SK-N-SH (cell line): ENCODE results near the gene NEUROG2. TPM values are rescaled to one million over a fixed set of nuclear protein-coding genes. Genes with fewer than 3 reads are reported as not detected.
"Not testable (repeated sequence)": the region's sequence is repeated elsewhere in the genome, so short reads cannot be mapped to it uniquely, and the experiment has no call there.

Experiments
- CTCF ChIA-PET: fragments of 300-600, 350-600 bp; formaldehyde crosslinking; extraction: SDS; loops from one replicate; lab custom pipeline; 2021; lab: Yijun Ruan, JAX
- POLR2A ChIA-PET: fragments of 350-600 bp; sonication (Branson Sonifier 250); formaldehyde crosslinking; extraction: SDS; loops from one replicate; lab custom pipeline; 2020; ENCODE audit warnings: antibody characterized with exemption, inconsistent platforms; lab: Yijun Ruan, JAX
- DNase-seq: peaks from one replicate; pipeline ENCODE4 v3.0.0; 2012
- H2AFZ ChIP-seq: fragments of 200-600 bp; sonication (generic); 2 replicates; pipeline ENCODE4 v1.8.1; 2016; ENCODE audit warnings: antibody characterized with exemption, mild to moderate bottlenecking, low read depth
- H3F3A ChIP-seq: fragments of 200-600 bp; sonication (generic); replicated peaks from 2 replicates; pipeline ENCODE3; 2016; ENCODE audit warnings: antibody characterized with exemption, mild to moderate bottlenecking; ENCODE audit not compliant: insufficient read depth
- H3K27ac ChIP-seq, 2 experiments: fragments of 200-500 bp in 1 of 2; fragments of 200-600 bp in 1 of 2; sonication (Bioruptor generic) in 1 of 2; sonication (generic), shearing (Covaris generic) in 1 of 2; 2 replicates each; pipeline versions ENCODE4 v1.5.1 to v1.6.1; 2014 to 2016; ENCODE audit warnings: low read depth in 2 of 2, inconsistent platforms in 1 of 2, low read length in 1 of 2, mild to moderate bottlenecking in 1 of 2, mixed read lengths in 1 of 2
- H3K27me3 ChIP-seq: fragments of 200-600 bp; sonication (generic), shearing (Covaris generic); 2 replicates; pipeline ENCODE4 v1.6.1; 2016; ENCODE audit warnings: mixed run types; ENCODE audit not compliant: insufficient read depth
- H3K36me3 ChIP-seq, 2 experiments: fragments of 200-500 bp in 1 of 2; fragments of 200-600 bp in 1 of 2; sonication (Bioruptor generic) in 1 of 2; sonication (generic) in 1 of 2; replicated peaks in 1 of 2; 2 replicates each; pipeline versions ENCODE3 to v1.5.1; 2014 to 2016; ENCODE audit warnings: low read length in 1 of 2, mild to moderate bottlenecking in 1 of 2; ENCODE audit not compliant: insufficient read depth in 2 of 2, control insufficient read depth in 1 of 2
- H3K4me1 ChIP-seq, 2 experiments: fragments of 200-500 bp in 1 of 2; fragments of 200-600 bp in 1 of 2; sonication (Bioruptor generic) in 1 of 2; sonication (generic), shearing (Covaris generic) in 1 of 2; 2 replicates each; pipeline versions ENCODE4 v1.5.1 to v1.6.1; 2014 to 2016; ENCODE audit warnings: low read depth in 1 of 2, low read length in 1 of 2, mixed run types in 1 of 2; ENCODE audit not compliant: insufficient read depth in 2 of 2, control insufficient read depth in 1 of 2
- H3K4me2 ChIP-seq: fragments of 200-600 bp; sonication (generic), shearing (Covaris generic); 2 replicates; pipeline ENCODE4 v1.6.1; 2017; ENCODE audit warnings: mixed run types
- H3K4me3 ChIP-seq, 2 experiments: fragments of 200-500 bp in 1 of 2; fragments of 200-600 bp in 1 of 2; sonication (Bioruptor generic) in 1 of 2; sonication (generic), shearing (Covaris generic) in 1 of 2; 2 replicates each; pipeline versions ENCODE4 v1.5.1 to v1.8.1; 2014 to 2016; ENCODE audit warnings: low read depth in 2 of 2, inconsistent platforms in 1 of 2, low read length in 1 of 2, mild to moderate bottlenecking in 1 of 2, mixed read lengths in 1 of 2, moderate library complexity in 1 of 2
- H3K79me2 ChIP-seq: fragments of 200-600 bp; sonication (generic); 2 replicates; pipeline ENCODE4 v1.8.1; 2017; ENCODE audit warnings: mild to moderate bottlenecking; ENCODE audit not compliant: insufficient read depth
- H3K9ac ChIP-seq: fragments of 200-600 bp; sonication (generic); 2 replicates; pipeline ENCODE4 v1.6.1; 2017; ENCODE audit warnings: mixed run types
- H3K9me2 ChIP-seq: fragments of 200-600 bp; sonication (generic); 2 replicates; pipeline ENCODE4 v1.6.1; 2017; ENCODE audit warnings: mixed run types
- H3K9me3 ChIP-seq: fragments of 200-600 bp; sonication (generic); 2 replicates; pipeline ENCODE4 v1.6.1; 2017; ENCODE audit warnings: mixed run types, mild to moderate bottlenecking, moderate library complexity
- H4K20me1 ChIP-seq: fragments of 200-600 bp; sonication (generic); 2 replicates; pipeline ENCODE4 v1.6.1; 2017; ENCODE audit warnings: mild to moderate bottlenecking, mixed run types; ENCODE audit not compliant: insufficient read depth
- CHD2 ChIP-seq: fragments of 150-350 bp; IDR thresholded peaks from 2 replicates; pipeline ENCODE4 v1.6.1; 2018; ENCODE audit warnings: low read length; ENCODE audit not compliant: partially characterized antibody
- GATA2 ChIP-seq: sonication (generic); formaldehyde crosslinking; IDR thresholded peaks from 2 replicates; pipeline ENCODE4 v1.5.0; 2020; ENCODE audit warnings: mild to moderate bottlenecking, missing genetic modification reagents
- JUND ChIP-seq: IDR thresholded peaks from 2 replicates; pipeline ENCODE4 v1.4.0; 2012
- MXI1 ChIP-seq: IDR thresholded peaks from 2 replicates; pipeline ENCODE4 v1.6.1; 2012; ENCODE audit warnings: mild to moderate bottlenecking, low read depth, low read length, improper control_type of control experiment
- NFIC ChIP-seq: IDR thresholded peaks from 2 replicates; pipeline ENCODE4 v1.4.0; 2012; ENCODE audit warnings: borderline replicate concordance
- RCOR1 ChIP-seq: fragments of 150-350 bp; IDR thresholded peaks from 2 replicates; pipeline ENCODE4 v1.6.1; 2017; ENCODE audit warnings: antibody characterized with exemption, low read length
- USF2 ChIP-seq: fragments of 150-350 bp; IDR thresholded peaks from 2 replicates; pipeline ENCODE4 v1.6.1; 2017; ENCODE audit warnings: antibody characterized with exemption, low read length, low read depth, borderline replicate concordance
- WGBS: methylation state at CpG from one replicate; pipeline ENCODE4 v1.1.6; 2017; ENCODE audit warnings: low lambda C conversion rate; 5-methylcytosine and 5-hydroxymethylcytosine counted together
- polyA plus RNA-seq, 3 experiments: library from polyadenylated mRNA; depleted of rRNA; stranded (reverse); fragments of >200 nt; gene quantifications; 2 replicates each; pipeline ENCODE4 v1.2.3, GENCODE V29; 2012
- TF ChIP-seq, protein P1 (sequence below): IDR thresholded peaks from 2 replicates; pipeline ENCODE4 v1.4.0; 2012; ENCODE audit warnings: low read depth, borderline replicate concordance
- TF ChIP-seq, protein P2 (sequence below): fragments of 150-350 bp; IDR thresholded peaks from 2 replicates; pipeline ENCODE4 v1.6.1; 2016; ENCODE audit warnings: mild to moderate bottlenecking, low read depth, low read length

Gene NEUROG2
- polyA plus RNA-seq, 1 of the 3 experiments (the other 2 are of a cell fraction): not detected

- TF ChIP-seq USF2: no peak
- no peak for TF ChIP-seq JUND
- no peak for TF ChIP-seq MXI1
- TF ChIP-seq CHD2: no peak
- TF ChIP-seq, protein P1, sequence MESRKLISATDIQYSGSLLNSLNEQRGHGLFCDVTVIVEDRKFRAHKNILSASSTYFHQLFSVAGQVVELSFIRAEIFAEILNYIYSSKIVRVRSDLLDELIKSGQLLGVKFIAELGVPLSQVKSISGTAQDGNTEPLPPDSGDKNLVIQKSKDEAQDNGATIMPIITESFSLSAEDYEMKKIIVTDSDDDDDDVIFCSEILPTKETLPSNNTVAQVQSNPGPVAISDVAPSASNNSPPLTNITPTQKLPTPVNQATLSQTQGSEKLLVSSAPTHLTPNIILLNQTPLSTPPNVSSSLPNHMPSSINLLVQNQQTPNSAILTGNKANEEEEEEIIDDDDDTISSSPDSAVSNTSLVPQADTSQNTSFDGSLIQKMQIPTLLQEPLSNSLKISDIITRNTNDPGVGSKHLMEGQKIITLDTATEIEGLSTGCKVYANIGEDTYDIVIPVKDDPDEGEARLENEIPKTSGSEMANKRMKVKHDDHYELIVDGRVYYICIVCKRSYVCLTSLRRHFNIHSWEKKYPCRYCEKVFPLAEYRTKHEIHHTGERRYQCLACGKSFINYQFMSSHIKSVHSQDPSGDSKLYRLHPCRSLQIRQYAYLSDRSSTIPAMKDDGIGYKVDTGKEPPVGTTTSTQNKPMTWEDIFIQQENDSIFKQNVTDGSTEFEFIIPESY: no peak
Observed at GRCh38 chr4:112559053-112559452, 43.1 kb upstream of the NEUROG2 start (continued).

GRCh38 chr4:112557676-112558411, 41.9 kb upstream of the NEUROG2 start:
- Histone ChIP-seq H3K4me1 (peaks cover 0 to 9% of the 10 kb centered on the region in 2 experiments; a peak in 2 of 4 replicates), H3K4me2 (no peak overlapping the region), H3K9me3 (no peaks in the 10 kb centered on the region), H3F3A (peaks cover 3% of the 10 kb centered on the region), H3K4me3 (no peak overlapping the region), H3K79me2 (no peaks in the 10 kb centered on the region), H3K9ac (no peak overlapping the region), H3K9me2 (no peaks in the 10 kb centered on the region), H3K36me3 (peaks cover 3 to 7% of the 10 kb centered on the region in 2 experiments), H2AFZ (no peak overlapping the region), H3K27ac (peak overlapping the region in 1 of 2 experiments; percentile 3; a peak in 1 of 4 replicates), H4K20me1 (no peaks in the 10 kb centered on the region), H3K27me3 (no peaks in the 10 kb centered on the region)
- ChIA-PET POLR2A (no interaction called here), CTCF (interaction anchor here (0.7 kb wide), 1 partner anchor 8 kb away, joined by 4 read pairs; no protein-coding TSS in a partner anchor)
- DNase-seq: no peak
- 98% methylated on average over 2 of the region's 2 CpGs for WGBS
- TF ChIP-seq NFIC (no peak), CHD2 (peak; percentile 27), RCOR1 (0 out of 2 replicates have a peak, but pooled peaks have one; percentile 18), GATA2 (CRISPR knock-in tag) (no peak)
- TF ChIP-seq, protein P2, sequence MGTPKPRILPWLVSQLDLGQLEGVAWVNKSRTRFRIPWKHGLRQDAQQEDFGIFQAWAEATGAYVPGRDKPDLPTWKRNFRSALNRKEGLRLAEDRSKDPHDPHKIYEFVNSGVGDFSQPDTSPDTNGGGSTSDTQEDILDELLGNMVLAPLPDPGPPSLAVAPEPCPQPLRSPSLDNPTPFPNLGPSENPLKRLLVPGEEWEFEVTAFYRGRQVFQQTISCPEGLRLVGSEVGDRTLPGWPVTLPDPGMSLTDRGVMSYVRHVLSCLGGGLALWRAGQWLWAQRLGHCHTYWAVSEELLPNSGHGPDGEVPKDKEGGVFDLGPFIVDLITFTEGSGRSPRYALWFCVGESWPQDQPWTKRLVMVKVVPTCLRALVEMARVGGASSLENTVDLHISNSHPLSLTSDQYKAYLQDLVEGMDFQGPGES: no peak

DNA sequence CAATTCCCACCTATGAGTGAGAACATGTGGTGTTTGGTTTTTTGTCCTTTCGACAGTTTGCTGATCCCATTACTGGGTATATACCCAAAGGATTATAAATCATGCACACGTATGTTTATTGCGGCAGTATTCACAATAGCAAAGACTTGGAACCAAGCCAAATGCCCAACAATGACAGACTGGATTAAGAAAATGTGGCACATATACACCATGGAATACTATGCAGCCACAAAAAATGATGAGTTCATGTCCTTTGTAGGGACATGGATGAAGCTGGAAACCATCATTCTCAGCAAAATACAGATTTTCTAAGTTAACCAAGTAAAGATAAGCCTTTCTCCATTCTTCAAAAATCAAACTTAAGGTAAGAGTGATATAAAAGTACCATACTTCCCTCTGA, 38.3 kb upstream of the NEUROG2 start:
- POLR2A ChIA-PET, H3K9me2 ChIP-seq, H3K36me3 ChIP-seq, H3K4me3 ChIP-seq, H2AFZ ChIP-seq, CTCF ChIA-PET, H3K4me2 ChIP-seq, DNase-seq, H3K9ac ChIP-seq, H4K20me1 ChIP-seq, H3K4me1 ChIP-seq, H3K27ac ChIP-seq, H3K79me2 ChIP-seq, H3K27me3 ChIP-seq, H3K9me3 ChIP-seq: not testable (repeated sequence)
- peaks cover 10% of the 10 kb centered on the region for H3F3A ChIP-seq
- 96% methylated on average over 2 of the region's 3 CpGs for WGBS
